IgD-negative memory B cell (primary cell): ENCODE data around the gene P2RX5. TPM values are rescaled to one million over a fixed set of nuclear protein-coding genes. Genes with fewer than 3 reads are reported as not detected.
"Not testable (repeated sequence)": the region's sequence is repeated elsewhere in the genome, so short reads cannot be mapped to it uniquely, and the experiment has no call there.

ENCODE experiments used
- H3K27ac Mint-ChIP-seq, 3 donors: one replicate each; pipeline ENCODE4 v1.8.0; 2020 to 2022; ENCODE audit warnings: mild to moderate bottlenecking in 3 of 3, mixed read lengths in 3 of 3, moderate library complexity in 1 of 3
- H3K27me3 Mint-ChIP-seq: one replicate; pipeline ENCODE4 v1.8.0; 2021; ENCODE audit warnings: mixed read lengths
- H3K36me3 Mint-ChIP-seq: one replicate; pipeline ENCODE4 v1.8.0; 2020; ENCODE audit warnings: mild to moderate bottlenecking, mixed read lengths
- H3K4me1 Mint-ChIP-seq, 3 donors: one replicate each; pipeline ENCODE4 v1.8.0; 2020 to 2022; ENCODE audit warnings: mixed read lengths in 3 of 3, mild to moderate bottlenecking in 1 of 3
- H3K4me3 Mint-ChIP-seq, 4 donors: one replicate each; pipeline ENCODE4 v1.8.0; 2020 to 2022; ENCODE audit warnings: mild to moderate bottlenecking in 4 of 4, mixed read lengths in 4 of 4, moderate library complexity in 3 of 4
- H3K9me3 Mint-ChIP-seq, 3 donors: one replicate each; pipeline ENCODE4 v1.8.0; 2020 to 2021; ENCODE audit warnings: mixed read lengths in 3 of 3, mild to moderate bottlenecking in 1 of 3
- polyA plus RNA-seq: library from polyadenylated mRNA; unstranded; fragments of 300-500 nt; fragmentation: Illumina TruSeq; gene quantifications from one replicate; pipeline ENCODE4 v1.2.3, GENCODE V29; 2021

The P2RX5 gene
- polyA plus RNA-seq, 1 donor from 2014 or later = 764 TPM

DNA sequence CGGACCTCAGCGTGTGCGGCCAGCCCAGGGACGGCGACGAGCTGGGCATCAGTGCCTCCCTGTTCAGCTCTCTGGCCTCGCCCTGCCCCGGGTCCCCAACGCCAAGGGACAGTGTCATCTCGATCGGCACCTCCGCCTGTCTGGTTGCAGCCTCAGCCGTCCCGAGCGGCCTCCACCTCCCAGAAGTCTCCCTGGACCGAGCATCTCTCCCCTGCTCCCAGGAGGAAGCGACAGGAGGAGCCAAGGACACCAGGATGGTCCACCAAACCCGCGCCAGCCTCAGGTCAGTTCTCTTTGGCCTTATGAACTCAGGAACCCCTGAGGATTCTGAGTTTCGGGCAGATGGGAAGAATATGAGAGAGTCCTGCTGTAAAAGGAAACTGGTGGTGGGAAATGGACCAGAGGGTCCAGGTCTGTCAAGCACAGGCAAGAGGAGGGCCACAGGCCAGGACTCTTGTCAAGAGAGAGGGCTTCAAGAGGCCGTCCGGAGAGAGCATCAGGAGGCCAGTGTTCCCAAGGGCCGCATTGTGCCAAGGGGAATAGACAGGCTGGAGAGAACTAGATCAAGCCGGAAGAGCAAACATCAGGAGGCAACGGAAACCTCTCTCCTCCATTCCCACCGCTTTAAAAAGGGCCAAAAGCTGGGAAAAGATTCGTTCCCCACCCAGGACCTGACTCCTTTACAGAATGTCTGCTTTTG lies 28.6 kb upstream of the P2RX5 start:
- H3K4me1 Mint-ChIP-seq = peaks cover 38 to 49% (median 42%) of the 10 kb centered on the region in 3 donors
- peak overlapping the region; percentile 88 to 95 (median 94) for H3K4me3 Mint-ChIP-seq
- no peaks in the 10 kb centered on the region for H3K27me3 Mint-ChIP-seq
- no peaks in the 10 kb centered on the region for H3K9me3 Mint-ChIP-seq
- peaks cover 2% of the 10 kb centered on the region for H3K36me3 Mint-ChIP-seq
- peak overlapping the region; percentile 47 to 66 (median 57) for H3K27ac Mint-ChIP-seq

DNA sequence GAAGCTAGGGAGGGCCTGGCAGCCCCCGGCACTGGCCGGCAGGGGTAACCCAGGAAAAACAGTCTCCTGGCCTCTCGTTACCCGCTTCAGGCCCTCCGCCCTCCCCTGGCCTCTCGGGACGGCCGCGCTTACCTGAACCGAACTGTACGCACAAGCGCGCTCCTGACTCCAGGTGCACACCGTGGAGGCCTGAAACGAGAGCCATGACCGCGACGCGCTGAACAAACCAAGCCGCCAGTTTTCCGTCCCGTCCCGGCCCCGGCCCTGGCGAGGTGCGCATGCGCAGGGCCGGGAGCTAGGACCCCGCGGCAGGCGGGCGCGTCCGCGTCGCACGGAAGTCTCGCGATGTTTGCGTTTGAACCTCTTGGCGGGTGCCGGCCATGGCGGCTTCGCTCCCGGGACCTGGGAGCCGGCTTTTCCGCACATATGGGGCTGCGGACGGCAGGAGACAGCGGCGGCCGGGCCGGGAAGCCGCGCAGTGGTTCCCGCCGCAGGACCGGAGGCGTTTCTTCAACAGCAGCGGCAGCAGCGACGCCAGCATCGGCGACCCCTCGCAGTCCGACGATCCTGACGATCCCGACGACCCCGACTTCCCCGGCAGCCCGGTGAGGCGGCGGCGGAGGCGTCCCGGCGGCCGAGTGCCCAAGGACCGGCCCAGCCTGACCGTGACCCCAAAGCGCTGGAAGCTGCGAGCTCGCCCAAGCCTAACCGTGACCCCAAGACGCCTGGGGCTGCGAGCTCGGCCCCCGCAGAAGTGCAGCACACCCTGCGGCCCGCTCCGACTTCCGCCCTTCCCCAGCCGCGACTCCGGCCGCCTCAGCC lies 27.8 kb upstream of the P2RX5 start, which contains the start of gene HASPIN:
Gene HASPIN, plus strand, starts transcription at position 348 of the 822 bp plus-strand sequence. Its CDS starts 33 bp downstream, at position 381.
- Mint-ChIP-seq H3K27ac (peak within 1 kb of the TSS; percentile 81 to 95 (median 91)), H3K9me3 (no peaks in the 10 kb centered on the region), H3K4me3 (peak within 1 kb of the TSS; percentile 94 to 99 (median 96)), H3K27me3 (no peaks in the 10 kb centered on the region), H3K4me1 (peaks cover 38 to 47% (median 42%) of the 10 kb centered on the region in 3 donors), H3K36me3 (peaks cover 2% of the 10 kb centered on the region)

DNA sequence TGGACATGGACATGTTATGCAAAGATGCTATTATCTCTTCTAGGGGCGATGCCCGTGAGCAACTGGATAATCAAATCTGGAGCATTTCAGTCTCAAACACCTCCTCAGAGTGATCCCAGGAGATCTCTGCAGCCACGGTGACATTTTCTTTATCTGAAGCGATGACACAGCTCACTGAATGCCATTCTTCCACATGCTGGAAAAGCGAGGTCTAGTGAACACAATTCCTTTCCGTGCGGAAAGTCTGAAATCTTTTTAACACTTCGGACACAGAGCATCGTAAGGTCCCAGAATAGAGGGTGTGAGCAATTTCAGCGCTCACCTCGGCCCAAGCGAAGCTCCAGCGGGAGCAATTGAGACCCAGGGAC lies 27.2 kb upstream of the P2RX5 start:
- Mint-ChIP-seq H3K36me3 (peaks cover 2% of the 10 kb centered on the region), H3K9me3 (no peaks in the 10 kb centered on the region), H3K4me3 (peak overlapping the region; percentile 94 to 99 (median 96)), H3K4me1 (peaks cover 38 to 50% (median 42%) of the 10 kb centered on the region in 3 donors), H3K27ac (peak overlapping the region; percentile 81 to 95 (median 91)), H3K27me3 (no peaks in the 10 kb centered on the region)

DNA sequence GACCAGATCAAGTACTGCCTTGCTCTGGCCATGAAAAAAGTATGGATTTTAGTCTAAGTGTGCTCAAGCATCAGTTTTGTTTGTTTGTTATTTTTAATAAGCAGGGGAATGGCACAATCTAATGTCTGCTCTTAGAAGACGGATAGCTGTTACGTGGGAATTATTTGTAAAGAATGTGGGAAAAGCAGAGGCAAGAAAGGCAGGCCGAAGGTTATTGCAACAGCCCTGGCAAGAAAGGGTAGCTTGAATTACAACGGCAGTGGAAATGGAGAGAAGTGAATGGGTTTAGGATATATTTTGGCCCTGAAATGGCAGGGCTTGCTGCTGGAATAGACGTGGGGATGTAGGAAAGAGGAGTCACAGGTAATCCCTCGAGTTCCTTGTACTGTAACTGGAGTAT lies 26.8 kb upstream of the P2RX5 start:
- Mint-ChIP-seq H3K9me3 (no peaks in the 10 kb centered on the region), H3K4me1 (peaks cover 37 to 49% (median 43%) of the 10 kb centered on the region in 3 donors), H3K36me3 (peaks cover 2% of the 10 kb centered on the region), H3K27ac (peak overlapping the region; percentile 81 to 95 (median 91)), H3K4me3 (peak overlapping the region; percentile 94 to 99 (median 96)), H3K27me3 (no peaks in the 10 kb centered on the region)

DNA sequence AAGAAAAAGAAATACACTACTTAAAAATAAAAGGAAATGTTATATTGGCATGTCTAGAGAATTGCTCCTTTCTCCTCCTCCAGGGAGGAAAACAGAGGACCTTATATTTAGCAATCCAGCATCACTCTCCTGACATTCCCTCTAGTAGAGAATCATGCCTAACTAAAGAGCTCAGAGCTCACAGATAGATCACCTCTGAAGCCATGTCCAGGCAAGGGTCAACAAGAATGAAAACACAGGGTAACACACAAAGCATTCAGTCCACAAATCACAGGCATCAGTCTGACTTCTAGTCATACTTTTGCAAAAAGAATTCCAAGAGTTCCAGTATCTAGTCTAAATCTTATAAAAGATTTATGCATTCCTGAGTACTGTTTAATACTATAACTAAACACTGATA lies 23.3 kb upstream of the P2RX5 start:
- Mint-ChIP-seq H3K27ac (no peak overlapping the region), H3K4me1 (peaks cover 30 to 38% (median 38%) of the 10 kb centered on the region in 3 donors), H3K9me3 (no peaks in the 10 kb centered on the region), H3K36me3 (peaks cover 5% of the 10 kb centered on the region), H3K27me3 (no peaks in the 10 kb centered on the region), H3K4me3 (peak overlapping the region in 1 of 4 donors; percentile 16)

DNA sequence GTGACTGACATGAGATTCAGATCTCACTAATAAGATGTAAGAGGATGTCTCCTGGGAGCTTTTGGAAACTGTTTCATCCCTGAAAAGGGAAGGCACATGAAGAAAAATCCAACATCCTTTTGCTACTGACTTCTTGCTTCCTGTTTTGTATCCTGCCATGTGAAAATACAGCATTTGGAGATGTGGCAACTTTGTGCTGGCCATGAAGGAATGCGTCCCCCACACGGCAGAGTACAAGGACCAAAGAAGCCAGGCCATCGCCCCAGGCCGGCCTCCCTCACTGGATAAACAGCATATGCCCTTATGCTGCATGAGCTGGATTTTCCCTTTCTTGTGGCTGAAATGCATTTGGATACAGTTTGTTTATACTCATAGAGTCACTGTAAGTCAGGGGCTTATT lies 22.2 kb upstream of the P2RX5 start:
- Mint-ChIP-seq H3K9me3 (no peaks in the 10 kb centered on the region), H3K27ac (peak overlapping the region in 1 of 3 donors; percentile 30), H3K36me3 (peaks cover 5% of the 10 kb centered on the region), H3K4me3 (peak overlapping the region in 2 of 4 donors; percentile 50 to 60), H3K27me3 (no peaks in the 10 kb centered on the region), H3K4me1 (peaks cover 30 to 38% (median 38%) of the 10 kb centered on the region in 3 donors)

DNA sequence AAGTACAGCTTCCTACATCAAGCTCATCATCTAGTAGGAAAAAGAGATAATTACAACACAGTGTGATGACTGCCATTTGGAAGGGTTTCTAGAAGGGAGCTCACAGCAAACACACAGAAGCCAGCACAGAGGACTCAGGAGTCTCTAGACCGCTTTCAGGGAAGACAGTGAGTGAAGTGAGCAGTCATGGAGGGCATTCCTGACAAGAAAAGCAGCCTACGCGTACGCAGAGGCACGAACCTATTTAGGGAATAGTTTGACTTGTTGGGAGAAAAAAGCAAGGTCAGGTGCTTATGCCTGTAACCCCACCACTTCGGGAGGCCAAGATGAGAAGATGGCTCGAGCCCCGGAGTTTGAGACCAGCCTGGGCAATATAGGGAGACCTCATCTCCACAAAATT lies 19.3 kb upstream of the P2RX5 start:
- Mint-ChIP-seq H3K4me3 (peak overlapping the region in 2 of 4 donors; percentile 47 to 67), H3K27me3 (no peaks in the 10 kb centered on the region), H3K36me3 (peaks cover 6% of the 10 kb centered on the region), H3K4me1 (peaks cover 38 to 48% (median 40%) of the 10 kb centered on the region in 3 donors), H3K27ac (peak overlapping the region in 1 of 3 donors; percentile 71), H3K9me3 (no peaks in the 10 kb centered on the region)

DNA sequence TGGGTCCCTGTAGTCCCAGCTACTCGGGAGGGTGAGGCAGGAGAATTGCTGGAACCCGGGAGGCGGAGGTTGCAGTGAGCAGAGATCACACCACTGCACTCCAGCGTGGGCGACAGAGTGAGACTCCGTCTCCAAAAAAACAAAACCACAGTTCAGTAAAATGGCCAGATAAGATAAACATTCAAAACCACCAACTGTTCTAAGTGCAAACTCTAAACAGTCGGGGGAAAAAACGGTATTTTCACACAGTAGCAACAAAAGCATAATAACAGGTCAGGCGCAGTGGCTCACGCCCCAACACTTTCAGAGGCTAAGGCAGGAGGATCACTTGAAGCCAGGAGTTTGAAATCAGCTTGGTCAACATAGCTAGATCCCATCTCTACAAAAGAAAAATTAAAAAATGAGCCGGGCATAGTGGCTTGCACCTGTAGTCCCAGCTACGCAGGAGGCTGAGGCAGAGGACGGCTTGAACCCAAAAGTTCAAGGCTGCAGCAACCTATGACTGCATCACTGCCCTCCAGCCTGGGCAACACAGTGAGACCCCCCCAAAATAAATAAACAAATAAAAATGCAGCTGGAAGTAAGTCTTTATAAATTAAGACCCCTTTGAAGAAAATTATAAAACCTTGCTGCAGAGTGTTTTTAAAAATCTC lies 17.0 kb upstream of the P2RX5 start:
- Mint-ChIP-seq H3K4me3 (peak overlapping the region in 3 of 4 donors; percentile 19 to 86 (median 48)), H3K9me3 (no peaks in the 10 kb centered on the region), H3K27ac (peak overlapping the region; percentile 21 to 82 (median 54)), H3K36me3 (peaks cover 6% of the 10 kb centered on the region), H3K27me3 (no peaks in the 10 kb centered on the region), H3K4me1 (peaks cover 43 to 50% (median 48%) of the 10 kb centered on the region in 3 donors)

DNA sequence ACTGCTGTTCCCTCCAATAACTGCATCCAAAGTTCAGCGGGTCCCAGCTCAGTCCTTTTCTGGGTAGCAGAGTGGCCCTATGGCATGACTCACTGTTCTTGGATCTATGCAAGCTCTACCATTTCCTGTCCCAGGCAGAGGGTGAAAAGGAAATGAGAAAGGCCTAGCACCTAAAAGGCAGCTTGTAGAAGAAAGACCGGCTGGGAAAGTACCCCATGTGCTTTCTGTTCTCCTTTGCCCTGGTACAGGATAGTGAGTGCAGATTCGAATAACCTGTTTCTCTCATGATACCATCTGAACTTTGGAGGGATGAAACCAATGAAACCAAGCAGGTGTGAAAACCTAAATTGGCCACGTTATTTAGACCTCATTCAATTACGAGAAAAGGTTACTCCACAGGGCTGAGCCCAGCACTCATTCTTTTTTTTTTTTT lies 15.0 kb upstream of the P2RX5 start:
- no peaks in the 10 kb centered on the region for H3K9me3 Mint-ChIP-seq
- no peaks in the 10 kb centered on the region for H3K27me3 Mint-ChIP-seq
- peak overlapping the region; percentile 82 to 97 (median 84) for H3K27ac Mint-ChIP-seq
- H3K36me3 Mint-ChIP-seq = peaks cover 2% of the 10 kb centered on the region
- peak overlapping the region; percentile 66 to 86 (median 81) for H3K4me3 Mint-ChIP-seq
- H3K4me1 Mint-ChIP-seq = peaks cover 38 to 40% (median 38%) of the 10 kb centered on the region in 3 donors

DNA sequence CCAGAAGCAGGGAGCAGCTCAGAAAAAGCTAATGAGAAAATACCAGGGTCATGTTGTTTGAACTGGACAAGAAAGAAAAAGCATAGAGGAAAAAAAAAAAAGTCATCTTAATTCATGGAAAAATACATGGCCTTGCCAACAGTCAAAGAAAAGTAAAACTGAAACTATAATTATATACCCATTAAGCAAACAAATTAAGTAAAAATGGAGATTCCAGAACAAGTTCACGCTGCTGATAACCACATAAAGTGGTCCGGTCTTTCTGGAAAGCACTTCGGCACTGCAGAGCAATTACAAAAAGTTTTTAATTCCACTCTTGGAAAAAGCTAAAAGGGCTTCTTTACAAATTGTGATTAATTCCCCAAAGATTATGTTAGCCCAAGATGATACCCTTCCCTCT lies 12.4 kb upstream of the P2RX5 start:
- peak overlapping the region in 3 of 4 donors; percentile 11 to 79 (median 76) for H3K4me3 Mint-ChIP-seq
- peaks cover 36 to 46% (median 37%) of the 10 kb centered on the region in 3 donors for H3K4me1 Mint-ChIP-seq
- H3K27ac Mint-ChIP-seq = peak overlapping the region in 2 of 3 donors; percentile 77 to 84
- no peaks in the 10 kb centered on the region for H3K9me3 Mint-ChIP-seq
- H3K36me3 Mint-ChIP-seq = peaks cover 3% of the 10 kb centered on the region
- H3K27me3 Mint-ChIP-seq = no peaks in the 10 kb centered on the region

DNA sequence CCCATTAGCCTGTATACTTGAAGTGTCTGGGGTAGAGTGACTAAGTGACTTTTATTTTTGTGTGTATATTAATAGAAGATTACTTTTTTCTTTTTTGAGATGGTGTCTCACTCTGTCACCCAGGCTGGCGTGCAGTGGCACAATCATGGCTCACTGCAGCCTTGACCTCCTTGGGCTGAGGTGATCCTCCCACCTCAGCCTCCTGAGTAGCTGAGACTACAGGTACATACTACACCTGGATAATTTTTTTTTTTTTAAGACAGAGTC lies 9.7 kb upstream of the P2RX5 start:
- peak overlapping the region in 1 of 3 donors; percentile 64 for H3K27ac Mint-ChIP-seq
- peaks cover 21 to 28% (median 21%) of the 10 kb centered on the region in 3 donors for H3K4me1 Mint-ChIP-seq
- not testable (repeated sequence) for H3K9me3 Mint-ChIP-seq, H3K27me3 Mint-ChIP-seq, H3K36me3 Mint-ChIP-seq, H3K4me3 Mint-ChIP-seq

DNA sequence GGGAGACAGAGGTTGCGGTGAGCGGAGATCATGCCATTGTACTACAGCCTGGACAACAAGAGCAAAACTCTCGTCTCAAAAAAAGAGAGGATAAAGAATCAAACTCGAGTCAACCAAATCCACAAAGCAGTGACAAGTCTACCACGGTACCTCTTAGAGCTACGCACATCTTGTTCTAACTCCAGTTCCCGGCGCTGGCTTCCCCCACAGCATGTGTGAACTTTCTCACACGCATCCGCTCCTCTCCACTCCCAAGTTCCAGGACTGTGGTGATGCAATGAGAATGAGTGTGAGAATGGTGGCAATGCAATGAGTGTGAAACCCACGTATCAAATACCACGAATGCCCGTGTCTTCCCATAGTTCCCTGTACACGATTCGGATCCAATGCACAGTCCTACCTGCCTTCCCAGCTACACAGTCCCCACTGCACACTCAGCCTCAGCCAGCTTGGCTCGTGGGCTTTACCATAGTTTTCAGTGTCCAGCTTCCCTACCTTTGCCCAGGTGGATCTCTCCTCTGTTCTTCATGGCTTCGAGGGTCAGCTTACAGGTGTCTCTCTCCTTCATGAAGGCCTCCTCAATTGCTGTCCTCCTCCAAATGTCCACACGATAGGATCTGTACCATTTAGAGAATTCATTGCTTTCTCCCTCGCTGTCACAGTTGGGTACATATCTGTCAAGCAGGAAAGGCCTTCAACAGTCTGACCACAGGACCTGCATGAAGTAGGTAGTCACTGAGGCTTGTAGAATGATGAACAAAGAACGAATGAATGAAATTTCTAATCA lies 9.2 kb upstream of the P2RX5 start:
- Mint-ChIP-seq H3K4me3 (no peak overlapping the region), H3K36me3 (peaks cover 4% of the 10 kb centered on the region), H3K4me1 (peaks cover 18 to 25% (median 21%) of the 10 kb centered on the region in 3 donors), H3K27ac (peak overlapping the region; percentile 19 to 64 (median 59)), H3K9me3 (peaks cover 0 to 4% (median 2%) of the 10 kb centered on the region in 3 donors), H3K27me3 (no peaks in the 10 kb centered on the region)

DNA sequence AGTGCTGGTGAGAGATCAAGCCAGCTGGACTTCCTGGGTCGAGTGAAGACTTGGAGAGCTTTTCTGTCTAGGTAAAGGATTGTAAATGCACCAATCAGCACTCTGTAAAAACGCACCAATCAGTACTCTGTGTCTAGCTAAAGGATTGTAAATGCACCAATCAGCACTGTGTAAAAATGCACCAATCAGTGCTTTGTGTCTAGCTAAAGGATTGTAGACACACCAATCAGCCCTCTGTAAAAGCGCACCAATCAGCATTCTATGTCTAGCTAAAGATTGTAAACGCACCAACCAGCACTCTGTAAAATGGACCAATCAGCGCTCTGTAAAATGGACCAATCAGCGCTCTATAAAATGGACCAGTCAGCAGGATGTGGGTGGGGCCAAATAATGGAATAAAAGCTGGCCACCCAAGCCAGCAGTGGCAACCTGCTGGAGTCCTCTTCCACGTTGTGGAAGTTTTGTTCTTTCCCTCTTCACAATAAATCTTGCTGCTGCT lies 6.1 kb upstream of the P2RX5 start:
- not testable (repeated sequence) for H3K36me3 Mint-ChIP-seq, H3K27me3 Mint-ChIP-seq, H3K9me3 Mint-ChIP-seq
- Mint-ChIP-seq H3K4me3 (peak overlapping the region in 1 of 4 donors; percentile 60), H3K4me1 (peaks cover 10 to 13% (median 10%) of the 10 kb centered on the region in 3 donors), H3K27ac (peak overlapping the region in 1 of 3 donors; percentile 62)

DNA sequence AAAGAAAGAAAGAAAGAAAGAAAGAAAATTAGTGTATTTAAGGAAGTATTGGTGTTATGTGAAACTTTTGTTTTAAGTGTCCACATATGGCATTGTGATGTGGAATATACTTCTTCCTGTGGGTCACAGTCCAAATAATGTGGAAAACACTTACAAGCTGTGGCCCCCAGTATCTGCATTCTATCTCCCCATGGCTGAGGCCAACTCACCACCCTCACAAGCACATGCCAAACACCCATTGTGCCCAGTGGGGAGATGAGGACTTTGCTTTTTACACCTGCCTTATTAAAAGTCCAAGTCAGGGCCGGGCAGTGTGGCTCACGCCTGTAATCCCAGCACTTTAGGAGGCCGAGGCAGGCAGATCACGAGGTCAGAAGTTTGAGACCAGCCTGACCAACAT lies 4.0 kb upstream of the P2RX5 start:
- Mint-ChIP-seq H3K9me3 (peaks cover 0 to 4% (median 2%) of the 10 kb centered on the region in 3 donors), H3K27ac (no peak overlapping the region), H3K4me3 (peak overlapping the region in 1 of 4 donors; percentile 12), H3K4me1 (peaks cover 4 to 11% (median 9%) of the 10 kb centered on the region in 3 donors), H3K36me3 (peaks cover 7% of the 10 kb centered on the region), H3K27me3 (no peaks in the 10 kb centered on the region)
